GM18508 (cell line): ENCODE measurements around the gene MCF2.
"Not testable (repeated sequence)": the region's sequence is repeated elsewhere in the genome, so short reads cannot be mapped to it uniquely, and the experiment has no call there.

ENCODE experiments used
- ATAC-seq: cut with Tn5 transposase; IDR thresholded peaks from one replicate; pipeline ENCODE4 v1.9.1; 2021; ENCODE audit warnings: moderate number of reproducible peaks; ENCODE audit not compliant: insufficient read depth, unreplicated experiment

The MCF2 gene, protein sequence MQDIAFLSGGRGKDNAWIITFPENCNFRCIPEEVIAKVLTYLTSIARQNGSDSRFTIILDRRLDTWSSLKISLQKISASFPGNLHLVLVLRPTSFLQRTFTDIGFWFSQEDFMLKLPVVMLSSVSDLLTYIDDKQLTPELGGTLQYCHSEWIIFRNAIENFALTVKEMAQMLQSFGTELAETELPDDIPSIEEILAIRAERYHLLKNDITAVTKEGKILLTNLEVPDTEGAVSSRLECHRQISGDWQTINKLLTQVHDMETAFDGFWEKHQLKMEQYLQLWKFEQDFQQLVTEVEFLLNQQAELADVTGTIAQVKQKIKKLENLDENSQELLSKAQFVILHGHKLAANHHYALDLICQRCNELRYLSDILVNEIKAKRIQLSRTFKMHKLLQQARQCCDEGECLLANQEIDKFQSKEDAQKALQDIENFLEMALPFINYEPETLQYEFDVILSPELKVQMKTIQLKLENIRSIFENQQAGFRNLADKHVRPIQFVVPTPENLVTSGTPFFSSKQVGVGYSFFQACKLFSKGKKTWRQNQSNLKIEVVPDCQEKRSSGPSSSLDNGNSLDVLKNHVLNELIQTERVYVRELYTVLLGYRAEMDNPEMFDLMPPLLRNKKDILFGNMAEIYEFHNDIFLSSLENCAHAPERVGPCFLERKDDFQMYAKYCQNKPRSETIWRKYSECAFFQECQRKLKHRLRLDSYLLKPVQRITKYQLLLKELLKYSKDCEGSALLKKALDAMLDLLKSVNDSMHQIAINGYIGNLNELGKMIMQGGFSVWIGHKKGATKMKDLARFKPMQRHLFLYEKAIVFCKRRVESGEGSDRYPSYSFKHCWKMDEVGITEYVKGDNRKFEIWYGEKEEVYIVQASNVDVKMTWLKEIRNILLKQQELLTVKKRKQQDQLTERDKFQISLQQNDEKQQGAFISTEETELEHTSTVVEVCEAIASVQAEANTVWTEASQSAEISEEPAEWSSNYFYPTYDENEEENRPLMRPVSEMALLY

DNA sequence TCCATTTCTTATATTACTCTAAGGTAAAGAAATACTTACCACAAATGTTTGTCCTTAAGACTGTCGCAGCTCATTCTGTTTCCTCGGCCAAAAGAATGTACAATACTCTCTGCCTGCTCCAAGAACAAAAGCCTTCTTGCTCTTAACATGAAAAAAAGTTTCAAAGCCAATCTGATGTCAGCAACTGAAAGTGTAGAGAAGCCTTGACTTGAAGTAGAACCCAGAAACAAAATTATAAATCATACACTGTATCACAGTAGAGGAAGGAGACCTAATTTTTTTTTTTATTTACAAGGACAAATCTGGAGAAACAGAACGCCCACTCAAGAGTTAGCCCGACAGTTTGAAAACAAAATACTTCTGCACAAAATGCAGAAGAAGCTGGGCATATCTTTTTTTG, at the start of gene MCF2:
TSS of gene MCF2 (minus strand) at position 101 of the 400 bp plus-strand sequence. CDS start 56,423 bp downstream, outside the sequence.
- ATAC-seq: no peak

DNA sequence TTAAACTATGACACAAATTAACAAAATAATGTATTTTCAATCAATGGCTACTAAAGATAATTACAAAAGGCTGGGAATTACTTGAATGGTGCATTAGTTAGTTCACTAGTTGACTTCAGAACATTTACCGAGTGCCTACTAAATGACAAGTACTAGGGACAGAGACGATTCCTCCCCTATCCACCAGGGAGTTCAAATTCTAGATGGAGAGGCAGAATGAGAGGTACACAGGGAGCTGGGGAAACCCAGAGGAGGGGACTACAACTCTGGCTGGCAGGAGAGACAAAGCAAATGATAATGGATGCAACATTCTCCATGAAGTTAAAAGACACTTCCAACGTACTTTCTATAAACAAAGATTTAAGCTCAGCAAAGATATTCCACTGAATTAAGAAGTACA, 43.1 kb upstream of the MCF2 start:
- no peak for ATAC-seq

DNA sequence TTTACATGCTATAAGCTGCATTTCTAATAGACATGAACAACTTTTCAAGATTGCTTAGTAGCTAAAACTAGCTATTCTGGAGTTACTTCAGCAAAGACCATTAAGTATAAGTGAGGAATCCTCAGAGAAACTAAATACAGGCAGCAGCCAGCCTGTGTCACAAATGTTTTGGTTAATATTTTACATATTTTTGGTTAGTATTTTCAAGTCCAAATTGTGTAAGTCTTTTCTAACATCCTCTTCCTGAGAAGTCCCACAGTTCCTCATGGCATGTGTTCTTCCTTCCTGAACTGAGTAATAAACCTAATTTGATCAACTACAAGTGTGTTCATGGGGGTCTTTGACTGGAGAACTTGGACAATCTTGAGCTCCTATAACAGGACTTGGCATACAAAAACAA, 42.4 kb upstream of the MCF2 start:
- ATAC-seq: no peak

DNA sequence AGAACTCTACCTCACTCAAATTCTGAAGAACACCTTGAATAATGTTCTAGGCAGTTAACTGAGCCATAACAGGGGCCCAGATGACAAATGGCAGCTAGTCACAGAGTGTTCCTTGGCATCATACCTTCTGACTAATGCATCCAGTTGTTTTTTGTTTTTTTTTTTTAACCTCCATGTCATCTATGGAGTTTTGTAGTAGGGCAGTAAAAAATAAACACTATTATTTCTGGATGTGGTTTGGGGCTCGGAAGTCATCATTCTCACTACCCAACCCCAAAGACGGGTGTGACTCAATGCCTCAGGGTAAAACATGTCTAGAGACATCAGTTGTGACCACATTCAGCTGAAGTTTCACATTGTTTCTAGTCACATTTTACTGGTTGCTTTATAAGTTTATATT, 31.2 kb upstream of the MCF2 start:
- peak; percentile 77 for ATAC-seq

DNA sequence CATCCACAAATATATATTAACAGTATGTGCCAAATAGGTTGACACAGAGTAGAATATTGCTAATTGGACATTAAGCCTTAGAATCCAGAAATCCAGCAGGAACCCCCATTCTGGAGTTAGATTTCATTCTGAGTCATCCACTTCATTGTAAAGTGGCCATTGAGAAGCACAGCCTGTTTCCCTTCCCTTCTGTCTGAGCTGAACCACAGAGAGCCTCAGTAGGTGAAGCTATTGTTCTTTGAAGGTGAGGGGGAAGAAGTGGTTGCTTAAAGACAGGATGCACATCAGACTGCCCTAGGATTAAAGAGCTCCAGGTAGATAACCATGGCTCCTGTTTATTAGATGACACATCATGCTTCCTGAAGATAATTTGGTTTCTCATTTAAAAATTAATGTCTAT, 30.6 kb upstream of the MCF2 start:
- no peak for ATAC-seq

DNA sequence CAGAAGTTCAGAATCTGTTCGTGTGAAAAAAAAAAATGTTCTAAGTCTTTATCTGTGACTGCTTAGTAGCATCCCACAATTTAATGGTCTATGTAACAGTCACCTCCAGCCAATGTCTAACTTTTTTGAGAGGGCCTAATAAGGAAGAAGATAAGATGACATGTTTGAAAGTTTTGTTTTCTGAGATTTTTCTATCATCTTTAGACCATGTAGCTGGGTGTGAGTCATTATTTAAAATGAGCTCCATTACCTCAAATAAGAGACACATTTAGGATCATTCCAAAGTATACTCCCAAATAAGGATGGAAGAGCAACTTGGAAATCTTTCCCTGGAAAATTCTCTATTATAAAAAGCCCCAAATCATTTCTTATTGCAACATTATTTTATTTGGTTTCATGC, 28.2 kb upstream of the MCF2 start:
- ATAC-seq: no peak

DNA sequence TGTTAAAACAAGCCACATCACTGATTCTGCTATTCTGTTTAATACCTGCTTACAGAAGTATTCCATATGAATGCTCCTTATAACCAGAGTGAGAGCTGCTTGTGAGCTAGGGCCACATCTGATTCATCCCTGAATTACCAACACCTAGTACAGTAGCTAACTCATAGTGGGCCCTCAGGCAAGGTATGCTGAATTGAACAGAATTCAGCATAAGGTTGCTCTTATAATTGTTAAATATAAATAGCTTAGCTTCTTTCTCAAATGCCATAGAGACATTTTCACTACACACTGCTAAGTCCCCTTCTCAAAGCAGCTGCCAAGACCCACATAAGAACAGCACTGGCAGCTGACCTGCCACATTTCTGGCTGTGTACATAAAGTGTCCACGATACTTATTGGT, 27.0 kb upstream of the MCF2 start:
- ATAC-seq: no peak

DNA sequence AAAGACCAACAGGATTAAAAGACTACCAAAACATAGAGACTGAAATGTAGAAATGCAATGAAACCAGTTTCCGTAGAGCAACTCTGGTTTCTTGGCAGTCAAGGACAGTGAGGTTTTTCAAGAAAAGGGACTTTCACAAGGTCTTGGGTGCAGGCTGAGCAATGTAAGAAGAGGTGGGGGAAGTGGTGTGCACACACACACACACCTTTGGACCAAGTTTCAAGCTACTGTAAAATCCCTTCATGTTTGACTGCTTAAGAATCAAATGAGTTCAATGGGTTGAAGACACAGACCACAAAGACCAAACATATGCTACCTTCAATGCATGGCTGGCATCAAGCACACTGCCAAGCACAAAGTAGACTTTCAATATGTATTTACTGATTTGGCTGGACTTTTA, 17.8 kb upstream of the MCF2 start:
- peak; percentile 91 for ATAC-seq

DNA sequence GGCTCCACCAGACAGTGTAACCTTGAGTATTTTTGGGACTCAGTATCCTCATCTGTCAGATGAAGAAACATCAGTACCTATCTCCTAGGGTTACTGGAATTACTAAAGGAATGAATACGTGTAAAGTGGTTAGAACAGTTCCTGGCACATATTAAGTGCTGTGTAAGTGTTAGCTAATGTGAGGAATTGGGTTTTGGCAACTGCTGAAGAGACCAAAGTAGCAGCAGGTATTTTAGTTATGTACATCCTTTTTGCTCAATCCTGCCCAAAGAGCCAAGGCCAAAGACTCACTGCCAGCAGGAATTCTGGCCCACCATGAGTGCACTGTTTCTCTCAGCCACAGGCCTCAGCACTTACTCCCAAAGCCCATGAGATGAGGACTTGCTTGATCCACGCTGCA, 16.7 kb upstream of the MCF2 start:
- no peak for ATAC-seq

DNA sequence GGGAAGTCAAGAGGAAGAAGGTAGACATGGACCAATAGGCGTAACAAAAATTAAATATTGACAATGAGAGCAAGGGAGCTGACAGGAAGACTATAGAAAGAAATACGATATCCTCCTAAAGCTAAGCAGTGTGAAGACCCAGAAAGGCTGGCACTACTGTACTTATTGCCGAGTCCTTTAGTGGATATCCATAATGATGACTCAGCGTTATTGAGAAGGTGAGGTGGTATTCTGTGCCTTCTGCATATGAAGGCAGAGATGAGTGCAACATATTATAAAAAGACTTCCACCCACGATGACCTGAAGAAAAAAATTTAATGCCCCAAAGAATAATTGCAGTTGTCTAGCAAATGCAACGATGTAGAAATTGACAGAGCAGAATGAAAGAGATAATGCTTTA, 13.0 kb upstream of the MCF2 start:
- ATAC-seq: no peak

DNA sequence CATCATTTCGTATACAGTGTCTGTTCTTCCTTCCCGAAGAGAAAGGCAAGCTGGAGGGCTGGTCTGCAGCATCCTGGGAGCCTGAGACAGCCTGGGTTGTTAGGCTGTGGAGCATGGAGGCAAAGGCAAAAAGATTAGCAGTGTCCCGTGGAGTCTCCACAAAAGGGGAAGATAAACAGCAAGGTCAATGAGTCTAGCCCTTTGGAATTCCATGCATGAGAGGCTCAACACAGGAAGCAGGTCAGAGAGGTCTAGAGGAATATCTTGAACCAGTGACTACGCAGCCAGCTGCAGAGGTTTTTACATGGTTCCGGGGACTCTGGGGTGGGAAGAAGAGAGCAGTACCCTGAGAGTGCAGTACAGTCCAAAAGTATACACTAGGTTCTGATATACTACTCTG, 12.2 kb upstream of the MCF2 start:
- ATAC-seq: no peak

DNA sequence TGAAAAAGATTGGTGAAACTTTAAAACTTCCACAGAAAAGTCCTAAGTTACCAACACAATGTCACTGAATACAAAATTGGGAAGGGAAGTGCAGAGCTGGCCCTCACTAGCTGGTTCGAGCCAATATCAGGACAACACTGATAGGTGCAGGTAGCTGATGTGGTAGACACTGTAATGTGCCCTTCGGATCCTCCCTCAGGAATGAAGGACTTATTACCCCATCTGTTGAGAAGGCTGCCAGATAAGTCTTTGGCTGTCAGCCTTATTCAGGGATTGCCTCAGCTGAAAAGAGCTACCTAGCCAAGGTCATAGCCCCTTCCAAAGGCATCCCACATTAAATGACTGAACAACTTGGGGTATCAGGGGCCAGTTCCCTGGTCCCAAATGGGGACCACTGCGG, 5.3 kb downstream of the MCF2 start:
- no peak for ATAC-seq

DNA sequence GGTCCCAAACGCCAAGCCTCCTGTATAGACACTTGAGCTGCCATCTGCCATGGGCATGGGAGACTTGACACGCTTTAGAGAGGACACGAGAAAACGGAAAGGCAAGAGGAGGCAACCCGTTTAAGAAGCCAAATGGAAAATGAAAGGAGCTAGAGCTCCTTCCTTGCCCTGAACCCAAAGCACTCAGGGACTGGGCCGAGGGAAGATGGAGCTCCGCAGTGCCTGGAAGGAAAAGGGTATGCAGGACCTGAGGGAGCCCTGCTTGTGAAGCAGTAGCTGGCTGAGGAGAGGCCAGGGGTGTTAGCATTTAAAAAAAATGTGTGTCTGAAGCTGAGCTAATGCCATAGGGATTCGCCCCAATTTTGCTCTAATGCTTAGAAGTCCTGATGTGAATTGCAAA, 15.1 kb downstream of the MCF2 start:
- ATAC-seq: no peak

DNA sequence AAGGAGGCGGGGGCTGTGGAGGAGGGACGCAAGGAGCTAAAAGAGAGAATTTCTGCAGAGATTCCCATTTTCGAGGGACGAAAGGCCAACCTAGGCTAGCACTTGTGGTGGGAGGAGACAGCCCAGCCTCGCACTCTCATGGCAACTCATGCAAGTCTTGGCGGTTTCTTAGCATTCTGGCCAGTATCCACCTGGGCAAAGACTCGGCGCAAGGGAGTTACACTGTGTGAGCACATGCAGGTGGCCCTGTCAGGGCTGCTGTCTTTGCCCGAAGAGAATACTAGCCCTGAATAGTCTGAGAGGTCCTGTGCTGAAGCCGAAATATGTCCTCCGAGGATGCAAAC, 15.5 kb downstream of the MCF2 start:
- no peak for ATAC-seq

DNA sequence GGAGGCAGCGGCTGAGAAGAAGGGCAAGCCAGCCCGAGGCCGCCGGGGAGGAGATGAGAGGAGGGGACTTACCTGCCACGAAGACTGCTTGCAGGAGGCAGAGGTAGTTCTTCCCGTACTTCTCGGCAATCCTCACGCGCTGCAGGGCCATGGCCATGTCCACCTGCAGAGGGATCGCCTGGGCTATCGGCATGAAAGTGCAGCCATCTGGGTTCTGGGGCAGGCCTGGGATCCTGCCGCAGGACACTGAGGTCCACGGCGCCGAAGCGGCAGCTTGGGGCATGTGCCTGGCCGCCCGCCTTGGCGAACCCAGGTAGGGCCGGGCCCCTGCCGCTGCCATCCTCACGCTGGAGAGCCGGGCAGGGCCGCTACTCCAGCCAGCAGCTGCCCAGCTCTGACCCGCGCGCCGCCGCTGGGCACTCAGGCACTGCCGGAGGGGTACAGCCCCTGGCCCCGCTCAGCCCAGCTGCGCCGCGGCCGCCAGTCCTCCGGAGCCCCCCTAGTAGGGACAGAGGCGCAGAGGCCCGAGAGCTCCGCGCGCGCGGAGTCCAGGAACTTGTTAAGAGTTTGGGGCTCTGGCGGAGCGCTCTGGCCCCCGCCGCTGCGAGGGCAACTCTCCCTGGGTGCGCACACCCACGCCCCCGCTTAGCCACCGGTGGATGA, 16.0 kb downstream of the MCF2 start:
- ATAC-seq: no peak

DNA sequence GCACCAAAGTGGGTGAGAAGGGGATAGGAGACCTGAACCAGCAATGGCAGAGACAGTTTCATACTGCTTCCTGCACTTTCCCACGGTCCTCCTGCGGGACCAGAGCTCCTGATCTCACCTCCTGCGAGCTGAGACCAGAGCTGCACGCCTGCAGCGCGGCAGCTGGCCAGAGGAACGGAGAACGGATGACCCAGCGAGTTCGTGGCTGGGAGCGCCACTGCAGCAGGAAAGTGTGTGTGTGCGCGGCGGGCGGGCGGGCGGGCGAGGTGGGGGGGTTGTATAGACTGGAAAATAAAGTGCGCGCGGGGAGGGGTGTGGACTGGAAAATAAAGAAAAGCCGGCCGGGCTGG, 16.5 kb downstream of the MCF2 start:
- ATAC-seq: no peak

DNA sequence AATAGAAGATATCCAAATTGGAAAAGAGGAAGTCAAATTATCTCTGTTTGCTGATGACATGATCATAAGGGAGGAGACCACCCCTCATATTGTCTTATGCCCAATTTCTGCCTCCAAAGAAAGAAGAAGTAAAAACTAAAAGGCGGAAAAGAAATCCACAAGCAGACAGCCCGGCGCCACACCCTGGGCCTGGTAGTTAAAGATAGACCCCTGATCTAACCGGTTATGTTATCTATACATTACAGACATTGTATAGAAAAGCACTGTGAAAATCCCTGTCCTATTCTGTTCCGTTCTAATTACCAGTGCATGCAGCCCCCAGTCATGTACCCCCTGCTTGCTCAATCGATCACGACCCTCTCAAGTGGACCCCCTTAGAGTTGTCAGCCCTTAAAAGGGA, 22.8 kb downstream of the MCF2 start:
- ATAC-seq: not testable (repeated sequence)

DNA sequence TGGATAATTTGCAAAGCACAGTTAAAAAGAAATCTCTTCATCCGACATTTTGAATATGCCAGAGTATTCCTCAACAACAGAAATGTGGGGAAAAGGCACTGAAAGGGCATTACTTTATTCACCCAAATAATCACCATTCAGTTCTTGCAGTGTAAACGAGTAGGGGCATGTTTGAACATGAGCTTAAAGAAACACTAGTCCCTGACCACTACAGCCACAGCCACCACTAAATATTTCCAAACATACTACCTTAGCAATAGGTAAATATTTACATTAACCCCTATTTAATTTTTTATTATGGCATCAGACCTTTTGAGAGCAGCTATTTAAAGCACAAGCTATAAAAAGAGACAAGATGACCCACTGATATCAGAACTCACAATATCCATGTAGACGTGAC, 27.6 kb downstream of the MCF2 start:
- no peak for ATAC-seq

DNA sequence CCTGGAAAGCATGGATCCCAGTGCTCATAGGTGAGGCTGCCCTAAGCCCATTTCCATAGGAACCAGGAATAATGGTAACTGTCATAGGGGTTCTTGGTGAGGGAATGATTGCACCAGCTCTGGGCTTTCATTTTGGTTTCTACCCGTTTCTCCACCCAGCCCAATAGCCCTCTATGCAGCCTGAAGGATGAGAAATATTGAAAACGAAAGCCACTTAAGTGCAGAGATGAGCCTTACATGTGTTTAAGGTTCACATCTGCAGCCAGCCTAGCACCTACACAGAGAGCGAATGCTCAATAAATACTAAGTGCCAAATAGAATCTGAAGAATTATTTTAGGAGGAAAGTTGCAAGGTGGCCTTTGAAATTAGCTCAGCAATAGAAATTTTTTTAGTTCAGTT, 60.4 kb downstream of the MCF2 start:
- peak; percentile 90 for ATAC-seq

DNA sequence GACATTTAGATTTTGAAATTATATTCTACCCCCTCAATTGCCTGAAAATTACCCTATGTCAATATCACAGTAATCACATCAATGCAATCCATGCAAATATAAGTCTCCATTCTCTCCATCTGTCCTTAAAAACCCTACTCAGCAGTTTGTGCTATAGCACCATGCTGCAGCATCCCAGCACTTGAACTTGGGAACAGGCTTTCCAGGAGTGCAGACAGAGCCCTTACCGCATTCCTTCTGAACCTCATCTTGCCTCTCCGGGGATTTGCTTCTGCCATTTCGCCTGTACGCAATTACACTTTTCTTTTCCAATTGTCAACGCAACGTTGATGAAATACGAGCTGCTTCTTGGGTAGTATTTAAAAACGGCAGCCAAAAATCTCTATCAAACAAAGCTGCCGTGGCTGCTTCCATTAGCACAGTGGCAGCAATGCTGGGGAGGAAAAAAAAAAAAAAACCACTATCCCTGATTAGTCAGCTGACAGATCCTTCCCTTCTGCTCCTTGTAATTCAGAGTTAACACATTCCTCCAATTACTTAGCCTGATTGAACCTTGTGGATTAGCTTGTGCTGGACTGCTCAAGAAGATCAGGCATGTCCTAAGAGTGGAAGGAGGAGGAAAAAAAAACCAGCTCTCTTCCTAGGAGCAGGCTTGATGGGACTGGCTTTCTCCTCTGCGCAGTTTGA, 65.6 kb downstream of the MCF2 start:
- ATAC-seq: no peak
